Fibroblast of villous mesenchyme (primary cell): ENCODE results near the gene NEDD8. TPM values are rescaled to one million over a fixed set of nuclear protein-coding genes. Genes with fewer than 3 reads are reported as not detected.

Experiments
- DNase-seq: peaks from one replicate; pipeline ENCODE4 v3.0.0-alpha.2; 2010; ENCODE audit warnings: low read depth
- H3K4me3 ChIP-seq: 2 replicates; pipeline ENCODE4 v1.5.1; 2011; ENCODE audit warnings: low read depth, mild to moderate bottlenecking, low read length
- CTCF ChIP-seq: IDR thresholded peaks from 2 replicates; pipeline ENCODE4 v1.5.1; 2012; ENCODE audit warnings: low read depth, mild to moderate bottlenecking, low read length; ENCODE audit not compliant: insufficient read depth
- total RNA-seq: library from RNA; depleted of rRNA; stranded (reverse); fragments of >200 nt; gene quantifications from 2 replicates; pipeline ENCODE4 v1.2.3, GENCODE V29; 2012

The NEDD8 gene
- total RNA-seq, 1 donor, result 128 TPM

GRCh38 chr14:24238527-24239037 lies 6.4 kb upstream of the NEDD8 start:
- TF ChIP-seq CTCF, result no peak
- H3K4me3 ChIP-seq, result no peak overlapping the region
- no peak for DNase-seq

GRCh38 chr14:24238123-24238522 lies 6.0 kb upstream of the NEDD8 start:
- DNase-seq, result no peak
- no peak for TF ChIP-seq CTCF
- no peak overlapping the region for H3K4me3 ChIP-seq

GRCh38 chr14:24237463-24237955 lies 5.3 kb upstream of the NEDD8 start:
- TF ChIP-seq CTCF, result no peak
- H3K4me3 ChIP-seq, result no peak overlapping the region

GRCh38 chr14:24236689-24237462 lies 4.7 kb upstream of the NEDD8 start:
- no peak for DNase-seq
- TF ChIP-seq CTCF, result no peak
- no peak overlapping the region for H3K4me3 ChIP-seq

More at GRCh38 chr14:24237463-24237955, 5.3 kb upstream of the NEDD8 start:
- DNase-seq, result no peak

- DNase-seq, result no peak
- no peak overlapping the region for H3K4me3 ChIP-seq
- TF ChIP-seq CTCF, result no peak
Observed at GRCh38 chr14:24235804-24236688, 3.9 kb upstream of the NEDD8 start.

- no peak for DNase-seq
- TF ChIP-seq CTCF, result no peak
- H3K4me3 ChIP-seq, result no peak overlapping the region
Observed at GRCh38 chr14:24234095-24235005, 2.2 kb upstream of the NEDD8 start.
